HG03025 (cell line): ENCODE data around the gene MTMR12.
"Not testable (repeated sequence)": the region's sequence is repeated elsewhere in the genome, so short reads cannot be mapped to it uniquely, and the experiment has no call there.

ENCODE experiments used
- ATAC-seq: cut with Tn5 transposase; IDR thresholded peaks from one replicate; pipeline ENCODE4 v1.9.1; 2021; ENCODE audit warnings: mild to moderate bottlenecking, moderate library complexity; ENCODE audit not compliant: unreplicated experiment, low FRiP score

MTMR12 gene

GRCh38 chr5:32241034-32241783 is 71.5 kb downstream of the MTMR12 start:
- no peak for ATAC-seq

GRCh38 chr5:32239385-32239784 is 73.4 kb downstream of the MTMR12 start:
- no peak for ATAC-seq

GRCh38 chr5:32233696-32234447 is 78.9 kb downstream of the MTMR12 start:
- no peak for ATAC-seq

GRCh38 chr5:32233220-32233695 is 79.5 kb downstream of the MTMR12 start:
- no peak for ATAC-seq

GRCh38 chr5:32232441-32233219 is 80.1 kb downstream of the MTMR12 start:
- ATAC-seq, result peak; percentile 85

- no peak for ATAC-seq
Measured at GRCh38 chr5:32231929-32232328, 80.8 kb downstream of the MTMR12 start.

GRCh38 chr5:32231241-32231640 is 81.5 kb downstream of the MTMR12 start:
- no peak for ATAC-seq

- ATAC-seq, result no peak
Measured at GRCh38 chr5:32230356-32231099, 82.2 kb downstream of the MTMR12 start.

- no peak for ATAC-seq
Measured at GRCh38 chr5:32229586-32229985, 83.2 kb downstream of the MTMR12 start.

- ATAC-seq, result no peak
Measured at GRCh38 chr5:32228816-32229215, 83.9 kb downstream of the MTMR12 start.

GRCh38 chr5:32225445-32225844 is 87.3 kb downstream of the MTMR12 start:
- ATAC-seq, result no peak

- ATAC-seq, result no peak
Measured at GRCh38 chr5:32223972-32224609, 88.6 kb downstream of the MTMR12 start.

GRCh38 chr5:32222723-32223470 is 89.8 kb downstream of the MTMR12 start:
- ATAC-seq, result no peak

- ATAC-seq, result peak; percentile 70
Measured at GRCh38 chr5:32217886-32218396, 94.8 kb downstream of the MTMR12 start.

GRCh38 chr5:32214344-32214743 is 98.4 kb downstream of the MTMR12 start:
- ATAC-seq, result not testable (repeated sequence)

- ATAC-seq, result no peak
Measured at GRCh38 chr5:32210151-32210550, 102.6 kb downstream of the MTMR12 start.

GRCh38 chr5:32208837-32209236 is 103.9 kb downstream of the MTMR12 start:
- ATAC-seq, result not testable (repeated sequence)

GRCh38 chr5:32207355-32207634 is 105.4 kb downstream of the MTMR12 start:
- no peak for ATAC-seq
